DOHH2 (cell line): ENCODE measurements around the gene KCNQ1.

Experiments used
- H3F3A ChIP-seq: fragments of 200-600 bp; sonication (generic), shearing (Covaris generic); 2 replicates; pipeline ENCODE4 v1.6.0; 2016; ENCODE audit warnings: antibody characterized with exemption, mild to moderate bottlenecking; ENCODE audit not compliant: control insufficient read depth, insufficient read depth
- H3K27ac ChIP-seq: fragments of 200-600 bp; sonication (generic); 2 replicates; pipeline ENCODE4 v1.5.1; 2014; ENCODE audit warnings: low read depth, mild to moderate bottlenecking, low read length, moderate library complexity
- H3K27me3 ChIP-seq: fragments of 200-600 bp; sonication (generic); 2 replicates; pipeline ENCODE4 v1.6.1; 2014; ENCODE audit warnings: mild to moderate bottlenecking, low read length, mixed read lengths; ENCODE audit not compliant: control insufficient read depth
- H3K36me3 ChIP-seq: fragments of 200-600 bp; sonication (generic); 2 replicates; pipeline ENCODE4 v1.6.1; 2014; ENCODE audit warnings: mild to moderate bottlenecking, low read length, moderate library complexity, mixed read lengths; ENCODE audit not compliant: control insufficient read depth
- H3K4me1 ChIP-seq: fragments of 200-600 bp; sonication (generic); 2 replicates; pipeline ENCODE4 v1.6.1; 2014; ENCODE audit warnings: mild to moderate bottlenecking, low read length, mixed read lengths; ENCODE audit not compliant: control insufficient read depth
- H3K4me2 ChIP-seq: fragments of 200-600 bp; sonication (generic); 2 replicates; pipeline ENCODE4 v1.6.0; 2014; ENCODE audit warnings: mild to moderate bottlenecking, low read length, moderate library complexity
- H3K4me3 ChIP-seq: fragments of 200-600 bp; sonication (generic); 2 replicates; pipeline ENCODE4 v1.5.1; 2014; ENCODE audit warnings: mild to moderate bottlenecking, low read length, mixed read lengths
- H3K79me2 ChIP-seq: fragments of 200-600 bp; sonication (generic); 2 replicates; pipeline ENCODE4 v1.6.1; 2014; ENCODE audit warnings: mild to moderate bottlenecking, low read length, mixed read lengths; ENCODE audit not compliant: control insufficient read depth
- H3K9me2 ChIP-seq: fragments of 200-600 bp; sonication (generic); replicated peaks from 2 replicates; pipeline ENCODE4 v1.6.1; 2014; ENCODE audit warnings: mild to moderate bottlenecking, low read length, mixed read lengths; ENCODE audit not compliant: control insufficient read depth
- H3K9me3 ChIP-seq: fragments of 200-600 bp; sonication (generic); 2 replicates; pipeline ENCODE4 v1.6.1; 2014; ENCODE audit warnings: antibody characterized with exemption, low read length, mixed read lengths; ENCODE audit not compliant: control insufficient read depth, insufficient read depth
- H4K20me1 ChIP-seq: fragments of 200-600 bp; sonication (generic); 2 replicates; pipeline ENCODE4 v1.6.0; 2014; ENCODE audit warnings: low read depth, mild to moderate bottlenecking, antibody characterized with exemption, low read length, moderate library complexity; ENCODE audit not compliant: control insufficient read depth, insufficient read depth
- EZH2phosphoT487 ChIP-seq: fragments of 200-600 bp; sonication (generic); IDR thresholded peaks from 2 replicates; pipeline ENCODE4 v1.6.1; 2017; ENCODE audit warnings: borderline replicate concordance, mild to moderate bottlenecking, antibody characterized with exemption, low read length, moderate library complexity, mixed read lengths
- TF ChIP-seq, protein P1 (sequence below): fragments of 200-600 bp; sonication (generic); IDR thresholded peaks from one replicate; pipeline ENCODE4 v1.5.1; 2014; ENCODE audit warnings: antibody characterized with exemption, mild to moderate bottlenecking, low read depth, low read length; ENCODE audit not compliant: poor library complexity, severe bottlenecking

KCNQ1 gene

DNA sequence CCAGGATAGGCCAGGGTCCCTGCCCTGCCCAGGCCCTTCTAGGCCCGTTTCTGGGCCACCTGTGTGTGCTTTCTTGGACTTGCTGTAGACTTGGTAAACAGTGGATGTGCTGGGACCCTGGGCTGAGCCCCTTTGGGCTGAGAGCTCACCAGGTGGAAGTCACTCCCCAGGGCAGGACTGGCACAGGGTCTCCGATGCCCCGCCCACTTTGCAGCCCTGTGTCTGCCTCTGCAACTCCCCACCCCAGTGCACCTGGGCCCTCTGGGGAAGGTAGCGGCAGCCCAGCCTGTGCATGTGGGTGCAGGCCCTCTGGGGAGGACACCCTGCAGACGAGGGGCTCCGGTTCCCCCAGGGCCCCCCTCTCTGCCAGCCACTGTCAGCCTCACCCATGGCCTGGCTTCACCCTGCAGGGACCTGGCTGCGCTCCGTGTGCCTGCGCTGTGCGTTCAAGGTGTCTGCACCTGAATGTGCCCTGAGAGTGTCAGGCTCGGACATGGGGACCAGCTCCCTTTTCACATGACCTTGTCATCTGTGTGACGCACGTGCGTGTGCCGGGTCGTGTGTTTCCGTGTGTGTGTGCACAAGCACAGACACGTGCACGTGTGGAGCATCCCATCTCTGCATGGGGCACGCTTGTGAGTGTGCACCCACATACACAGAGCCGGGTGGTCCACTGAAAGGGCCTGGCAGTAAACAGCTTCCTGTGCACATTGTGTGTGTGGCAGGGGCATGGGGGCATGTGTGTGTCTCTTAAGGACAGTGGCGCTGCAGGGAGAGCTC, 136.5 kb downstream of the KCNQ1 start:
- Histone ChIP-seq H3F3A (no peaks in the 10 kb centered on the region), H3K36me3 (no peaks in the 10 kb centered on the region), H4K20me1 (no peaks in the 10 kb centered on the region), H3K9me2 (no peaks in the 10 kb centered on the region), H3K9me3 (no peaks in the 10 kb centered on the region), H3K79me2 (no peaks in the 10 kb centered on the region), H3K27me3 (no peaks in the 10 kb centered on the region), H3K27ac (no peak overlapping the region), H3K4me1 (no peaks in the 10 kb centered on the region), H3K4me2 (no peak overlapping the region), H3K4me3 (no peak overlapping the region)
- TF ChIP-seq, protein P1, sequence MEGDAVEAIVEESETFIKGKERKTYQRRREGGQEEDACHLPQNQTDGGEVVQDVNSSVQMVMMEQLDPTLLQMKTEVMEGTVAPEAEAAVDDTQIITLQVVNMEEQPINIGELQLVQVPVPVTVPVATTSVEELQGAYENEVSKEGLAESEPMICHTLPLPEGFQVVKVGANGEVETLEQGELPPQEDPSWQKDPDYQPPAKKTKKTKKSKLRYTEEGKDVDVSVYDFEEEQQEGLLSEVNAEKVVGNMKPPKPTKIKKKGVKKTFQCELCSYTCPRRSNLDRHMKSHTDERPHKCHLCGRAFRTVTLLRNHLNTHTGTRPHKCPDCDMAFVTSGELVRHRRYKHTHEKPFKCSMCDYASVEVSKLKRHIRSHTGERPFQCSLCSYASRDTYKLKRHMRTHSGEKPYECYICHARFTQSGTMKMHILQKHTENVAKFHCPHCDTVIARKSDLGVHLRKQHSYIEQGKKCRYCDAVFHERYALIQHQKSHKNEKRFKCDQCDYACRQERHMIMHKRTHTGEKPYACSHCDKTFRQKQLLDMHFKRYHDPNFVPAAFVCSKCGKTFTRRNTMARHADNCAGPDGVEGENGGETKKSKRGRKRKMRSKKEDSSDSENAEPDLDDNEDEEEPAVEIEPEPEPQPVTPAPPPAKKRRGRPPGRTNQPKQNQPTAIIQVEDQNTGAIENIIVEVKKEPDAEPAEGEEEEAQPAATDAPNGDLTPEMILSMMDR: no peak
- TF ChIP-seq EZH2phosphoT487: no peak

DNA sequence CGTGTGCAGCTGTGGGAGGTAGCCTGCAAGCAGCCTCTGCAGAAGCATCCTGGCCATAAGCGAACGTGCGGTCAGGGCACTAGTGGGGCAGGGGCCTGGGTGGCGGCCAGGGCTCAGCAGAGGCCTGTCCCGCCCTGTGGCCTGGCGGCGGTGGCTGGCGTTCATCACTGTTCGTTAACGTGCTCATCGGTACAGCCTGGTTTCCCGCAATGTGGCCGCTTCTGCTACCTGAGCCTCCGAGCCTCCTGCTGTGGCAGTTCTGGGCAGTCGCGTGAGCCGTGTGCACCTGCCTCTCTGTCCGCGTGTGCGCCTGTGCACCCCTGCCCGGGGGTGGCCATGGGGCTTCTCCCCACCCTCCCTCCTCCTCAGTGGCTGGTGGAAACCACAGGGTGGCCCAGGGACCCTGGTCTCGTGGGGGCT, 137.1 kb downstream of the KCNQ1 start:
- no peak overlapping the region for H3K4me2 ChIP-seq
- H3F3A ChIP-seq: no peaks in the 10 kb centered on the region
- no peaks in the 10 kb centered on the region for H3K36me3 ChIP-seq
- H3K4me3 ChIP-seq: no peak overlapping the region
- no peaks in the 10 kb centered on the region for H4K20me1 ChIP-seq
- no peaks in the 10 kb centered on the region for H3K27me3 ChIP-seq
- no peak for TF ChIP-seq EZH2phosphoT487
- TF ChIP-seq, protein P1: no peak
- H3K27ac ChIP-seq: no peak overlapping the region
- H3K4me1 ChIP-seq: no peaks in the 10 kb centered on the region
- no peaks in the 10 kb centered on the region for H3K9me2 ChIP-seq
- H3K79me2 ChIP-seq: no peaks in the 10 kb centered on the region
- no peaks in the 10 kb centered on the region for H3K9me3 ChIP-seq

- H4K20me1 ChIP-seq: no peaks in the 10 kb centered on the region
- H3K9me2 ChIP-seq: no peaks in the 10 kb centered on the region
- no peaks in the 10 kb centered on the region for H3F3A ChIP-seq
- no peaks in the 10 kb centered on the region for H3K9me3 ChIP-seq
- no peaks in the 10 kb centered on the region for H3K36me3 ChIP-seq
- H3K79me2 ChIP-seq: no peaks in the 10 kb centered on the region
- H3K4me2 ChIP-seq: no peak overlapping the region
- H3K4me1 ChIP-seq: no peaks in the 10 kb centered on the region
- no peak overlapping the region for H3K27ac ChIP-seq
- H3K4me3 ChIP-seq: no peak overlapping the region
- TF ChIP-seq, protein P1: no peak
- TF ChIP-seq EZH2phosphoT487: no peak
- no peaks in the 10 kb centered on the region for H3K27me3 ChIP-seq
Measured at GRCh38 chr11:2582351-2582945, 137.6 kb downstream of the KCNQ1 start.
